ENCODE results near the gene ADAMTS14.
"Not testable (repeated sequence)": the region's sequence is repeated elsewhere in the genome, so short reads cannot be mapped to it uniquely, and the experiment has no call there.

Gene ADAMTS14

DNA sequence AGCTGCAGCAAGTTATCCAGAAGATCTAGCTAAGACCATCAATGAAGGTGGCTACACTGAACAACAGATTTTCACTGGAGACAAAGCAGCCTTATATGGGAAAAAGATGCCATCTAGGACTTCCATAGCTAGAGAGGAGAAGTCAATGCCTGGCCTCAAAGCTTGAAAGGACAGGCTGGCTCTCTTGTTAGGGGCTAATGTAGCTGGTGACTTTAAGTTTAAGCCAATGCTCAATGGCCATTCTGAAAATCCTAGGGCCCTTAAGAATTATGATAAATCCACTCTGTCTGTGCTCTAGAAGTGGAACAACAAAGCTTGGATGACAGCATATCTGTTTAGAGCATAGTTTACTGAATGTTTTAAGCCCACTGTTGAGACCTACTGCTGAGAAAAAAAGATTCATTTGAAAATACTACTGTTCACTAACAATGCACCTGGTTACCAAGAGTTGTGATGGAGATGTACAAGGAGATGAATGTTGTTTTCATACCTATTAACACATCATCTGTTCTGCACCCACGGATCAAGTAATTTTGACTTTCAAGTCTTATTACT lies 13.6 kb upstream of the ADAMTS14 start:
- DNase-seq (ENCODE audit: low read depth), result no peak

DNA sequence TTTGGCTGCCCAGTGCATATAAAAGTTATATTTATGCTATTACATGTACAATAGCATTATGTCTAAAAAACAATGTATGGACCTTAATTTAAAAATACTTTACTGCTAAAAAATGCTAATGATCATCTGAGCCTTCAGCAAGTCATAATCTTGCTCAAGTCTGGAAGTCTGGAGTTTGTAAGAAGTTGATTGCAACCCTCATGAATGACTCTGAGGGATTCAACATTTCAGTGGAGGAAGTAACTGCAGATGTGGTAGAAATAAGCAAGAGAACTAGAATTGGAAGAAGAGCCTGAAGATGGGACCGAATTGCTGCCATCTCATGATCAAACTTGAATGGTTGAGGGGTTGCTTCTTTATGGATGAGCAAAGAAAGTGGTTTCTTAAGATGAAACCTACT lies 13.0 kb upstream of the ADAMTS14 start:
- no peak for DNase-seq (ENCODE audit: low read depth)

DNA sequence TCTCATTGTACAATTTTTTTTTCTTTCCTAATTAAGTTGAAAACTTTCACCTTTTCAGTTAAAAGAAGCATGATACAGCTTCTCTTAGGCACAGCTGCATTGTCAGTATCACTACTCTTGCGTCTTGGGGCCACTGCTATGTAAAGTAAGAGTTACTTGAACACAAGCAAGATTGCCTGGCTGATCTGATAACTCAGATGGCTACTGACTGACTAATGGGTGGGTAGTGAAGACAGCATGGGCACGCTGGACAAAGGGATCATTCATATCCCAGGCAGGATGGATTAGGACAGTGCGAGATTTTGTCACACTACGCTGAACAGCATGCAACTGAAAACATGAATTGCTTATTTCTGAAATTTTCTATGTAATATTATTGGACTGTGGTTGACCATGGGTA lies 11.6 kb upstream of the ADAMTS14 start:
- DNase-seq (ENCODE audit: low read depth), result no peak

DNA sequence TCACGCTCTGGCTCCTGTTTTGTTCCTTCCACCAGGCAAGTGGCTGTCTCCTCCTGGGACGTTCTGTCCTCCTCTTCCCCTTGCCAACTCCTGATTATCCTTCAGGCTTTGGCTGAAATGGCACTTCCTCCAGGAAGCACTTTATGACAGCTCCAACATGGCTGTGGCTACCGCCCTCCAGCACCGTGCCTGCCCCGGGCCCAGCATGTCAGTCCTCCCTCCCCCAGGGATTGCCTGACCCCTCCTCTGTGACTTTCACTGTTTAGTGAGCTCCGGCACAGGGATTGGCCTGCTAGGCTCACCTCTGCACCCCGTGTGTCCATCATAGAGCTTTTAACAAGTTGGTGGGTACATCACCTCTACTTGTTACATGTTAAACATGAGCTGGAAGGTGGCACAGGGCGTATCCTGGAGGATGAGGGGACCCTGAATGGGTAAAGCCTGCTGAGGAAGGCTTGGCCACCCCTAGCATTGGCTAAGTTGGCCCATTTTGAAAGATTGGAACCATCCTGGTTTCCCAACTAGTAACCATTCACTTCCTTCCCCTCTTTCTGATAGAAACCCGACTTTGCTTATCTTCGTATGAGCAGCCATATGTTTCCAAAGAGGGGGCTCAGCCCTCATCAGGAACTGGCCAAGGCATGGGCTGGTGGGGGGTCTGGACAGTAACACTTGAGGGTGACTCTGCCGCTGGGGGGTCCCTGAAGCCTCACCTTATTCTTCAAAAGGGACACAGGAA lies 10.5 kb upstream of the ADAMTS14 start:
- DNase-seq (ENCODE audit: low read depth), result no peak

DNA sequence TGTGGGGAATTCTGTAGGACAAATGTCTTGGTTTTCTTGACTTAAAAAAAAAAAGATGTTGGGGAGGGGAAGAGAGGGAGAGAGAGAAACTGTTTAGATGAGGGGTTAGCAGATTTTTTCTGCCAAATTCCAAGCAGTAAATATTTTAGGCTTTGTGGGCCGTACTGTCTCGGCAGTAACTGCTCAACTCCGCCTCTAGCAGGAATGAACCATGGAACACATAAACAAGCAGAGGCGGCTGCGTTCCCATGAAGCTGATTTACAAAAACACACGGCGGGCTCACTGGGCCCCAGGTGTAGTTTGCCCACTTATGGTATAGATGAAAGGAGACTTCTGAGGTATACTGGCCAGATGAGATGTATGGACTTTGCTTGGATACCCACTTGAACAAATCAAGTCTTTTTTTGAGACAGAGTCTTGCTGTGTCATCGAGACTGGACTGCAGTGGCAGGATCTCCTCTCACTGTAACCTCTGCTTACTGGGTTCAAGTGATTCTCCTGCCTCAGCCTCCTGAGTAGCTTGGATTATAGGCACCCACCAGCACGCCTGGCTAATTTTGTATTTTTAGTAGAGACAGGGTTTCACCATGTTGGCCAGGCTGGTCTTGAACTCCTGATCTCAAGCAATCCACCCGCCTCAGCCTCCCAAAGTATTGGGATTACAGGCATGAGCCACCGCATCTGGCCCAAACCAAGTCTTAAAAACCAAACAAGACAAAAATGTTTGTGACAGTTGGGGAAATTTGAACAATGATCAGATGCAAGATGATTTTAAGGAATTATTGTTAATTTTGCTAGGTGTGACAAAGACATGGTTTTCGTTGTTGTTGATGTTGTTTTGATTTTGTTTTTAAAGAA lies 9.7 kb upstream of the ADAMTS14 start:
- DNase-seq (ENCODE audit: low read depth), result no peak

DNA sequence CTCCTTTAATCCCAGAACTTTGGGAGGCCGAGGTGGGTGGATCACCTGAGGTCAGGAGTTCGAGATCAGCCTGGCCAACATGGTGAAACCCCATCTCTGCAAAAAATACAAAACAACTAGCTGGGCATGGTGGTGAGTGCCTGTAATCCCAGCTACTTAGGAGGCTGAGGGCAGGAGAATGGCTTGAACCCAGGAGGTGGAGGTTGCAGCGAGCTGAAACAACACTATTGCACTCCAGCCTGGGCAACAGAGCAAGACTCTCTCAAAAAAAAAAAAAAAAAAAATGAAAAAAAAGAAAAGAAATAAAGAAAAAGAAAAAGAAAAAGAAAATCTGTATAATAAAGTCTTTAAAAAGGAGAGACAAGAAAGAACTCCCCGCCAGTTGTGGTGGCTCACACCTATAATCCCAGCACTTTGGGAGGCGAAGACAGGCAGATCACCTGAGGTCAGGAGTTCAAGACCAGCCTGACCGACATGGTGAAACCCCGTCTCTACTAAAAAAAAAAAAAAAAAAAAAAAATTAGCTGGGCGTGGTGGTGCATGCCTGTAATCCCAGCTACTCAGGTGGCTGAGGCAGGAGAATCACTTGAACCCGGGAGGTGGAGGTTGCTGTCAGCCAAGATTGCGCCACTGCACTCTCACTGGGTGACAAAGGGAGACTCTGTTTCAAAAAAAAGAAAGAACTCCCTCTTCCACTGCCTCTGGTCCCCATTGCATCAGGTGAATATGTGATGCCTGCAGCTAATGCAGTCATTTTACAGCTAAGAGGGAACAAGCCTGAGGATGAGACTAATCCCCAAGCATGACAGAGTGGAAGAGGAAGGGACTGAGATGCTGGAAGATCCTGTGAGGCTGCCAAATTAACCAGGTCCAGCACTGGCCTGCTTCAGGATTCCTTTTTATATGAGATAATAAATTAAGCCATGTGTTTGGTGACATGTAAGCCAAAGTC lies 8.6 kb upstream of the ADAMTS14 start:
- not testable (repeated sequence) for DNase-seq (ENCODE audit: low read depth)

DNA sequence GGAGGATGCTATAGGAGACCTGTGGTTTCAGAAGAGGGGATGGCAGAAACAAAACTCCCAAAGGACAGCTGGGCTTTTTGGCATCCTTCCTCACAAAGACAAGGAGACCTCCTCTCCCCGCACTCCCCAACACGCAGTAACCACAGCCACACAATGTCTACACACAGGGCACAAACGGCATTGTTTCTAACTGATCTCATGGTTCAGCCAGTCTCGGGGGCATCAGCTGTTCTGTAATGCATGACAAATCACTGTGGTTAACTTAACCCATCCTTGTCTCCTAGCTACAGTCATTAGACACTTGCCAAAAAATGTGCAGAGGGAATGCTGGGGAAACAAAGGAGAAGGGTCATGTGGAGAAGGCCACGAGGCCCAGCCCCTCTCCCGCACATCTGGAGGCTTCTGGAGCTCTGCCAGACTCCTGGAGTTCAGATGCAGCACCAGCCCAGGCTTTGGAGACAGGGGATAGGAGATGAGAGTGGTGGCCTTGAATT lies 7.6 kb upstream of the ADAMTS14 start:
- no peak for DNase-seq (ENCODE audit: low read depth)

DNA sequence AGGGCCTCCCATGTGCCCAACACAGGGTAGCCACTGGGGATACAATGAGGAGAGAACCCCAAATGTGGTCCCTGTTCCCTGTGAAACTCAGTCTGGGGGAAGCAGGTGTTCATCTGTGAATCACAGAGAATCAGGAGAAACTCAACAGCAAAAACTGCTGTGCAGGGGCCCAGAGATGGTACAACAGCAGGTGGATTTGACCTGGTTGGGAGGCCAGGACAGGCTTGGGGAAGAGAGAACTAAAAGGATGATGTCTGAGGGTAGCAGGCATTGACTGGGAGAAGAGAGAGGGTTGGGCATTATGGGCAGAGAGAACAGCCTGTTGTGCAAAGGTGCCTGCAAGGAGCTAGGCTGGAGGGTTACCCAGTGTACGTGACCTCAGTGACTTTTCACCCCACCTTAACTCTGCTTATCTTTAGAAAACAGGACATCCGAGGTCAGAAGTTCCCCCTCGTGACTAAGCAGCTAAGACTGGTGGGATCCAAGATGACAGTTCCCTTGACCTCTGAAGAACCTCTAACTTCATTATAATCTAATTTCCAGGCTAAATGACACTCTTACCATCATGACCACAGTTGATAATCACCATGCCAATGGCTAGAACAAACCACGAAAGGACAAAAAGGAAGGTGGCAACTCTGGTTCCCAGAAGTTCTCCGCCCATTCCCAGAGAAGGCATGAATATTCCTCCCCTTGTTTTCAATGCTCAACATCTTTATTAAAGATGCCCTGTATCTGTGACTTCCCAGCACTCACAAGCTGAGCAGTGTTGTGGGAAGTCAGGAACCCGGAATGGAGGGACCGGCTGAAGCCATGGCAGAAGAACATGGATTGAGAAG lies 5.1 kb upstream of the ADAMTS14 start:
- DNase-seq (ENCODE audit: low read depth), result no peak

DNA sequence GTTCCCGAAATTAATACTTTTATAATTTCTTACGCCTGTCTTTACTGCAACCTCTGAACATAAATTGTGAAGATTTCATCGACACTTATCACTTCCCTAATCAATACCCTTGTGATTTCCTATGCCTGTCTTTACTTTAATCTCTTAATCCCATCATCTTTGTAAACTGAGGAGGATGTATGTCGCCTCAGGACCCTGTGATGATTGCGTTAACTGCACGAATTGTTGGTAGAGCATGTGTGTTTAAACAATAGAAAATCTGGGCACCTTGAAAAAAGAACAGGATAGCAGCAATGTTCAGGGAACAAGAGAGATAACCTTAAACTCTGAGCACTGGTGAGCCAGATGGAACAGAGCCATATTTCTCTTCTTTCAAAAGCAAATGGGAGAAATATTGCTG lies 4.5 kb upstream of the ADAMTS14 start:
- not testable (repeated sequence) for DNase-seq (ENCODE audit: low read depth)

DNA sequence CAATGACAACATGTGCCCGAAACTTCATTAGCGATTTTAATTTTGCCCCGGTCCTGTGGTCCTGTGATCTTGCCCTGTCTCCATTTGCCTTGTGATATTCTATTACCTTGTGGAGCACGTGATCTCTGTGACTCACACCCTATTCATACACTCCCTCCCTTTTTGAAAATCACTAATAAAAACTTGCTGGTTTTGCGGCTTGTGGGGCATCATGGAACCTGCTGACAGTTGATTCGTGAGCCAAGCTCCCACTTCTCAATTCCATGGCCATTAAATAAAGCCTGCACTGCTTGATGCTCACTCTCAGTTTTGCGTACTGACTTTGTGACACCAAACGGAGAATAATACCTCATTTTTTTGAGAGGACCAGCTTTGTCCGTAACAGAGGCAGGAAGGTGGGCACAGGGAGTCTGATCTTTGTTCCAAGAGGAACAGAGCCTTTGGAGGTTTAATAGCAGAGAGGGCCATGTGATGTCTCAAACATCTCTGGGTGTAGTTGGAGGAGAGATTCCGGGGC lies 3.8 kb upstream of the ADAMTS14 start:
- no peak for DNase-seq (ENCODE audit: low read depth)

DNA sequence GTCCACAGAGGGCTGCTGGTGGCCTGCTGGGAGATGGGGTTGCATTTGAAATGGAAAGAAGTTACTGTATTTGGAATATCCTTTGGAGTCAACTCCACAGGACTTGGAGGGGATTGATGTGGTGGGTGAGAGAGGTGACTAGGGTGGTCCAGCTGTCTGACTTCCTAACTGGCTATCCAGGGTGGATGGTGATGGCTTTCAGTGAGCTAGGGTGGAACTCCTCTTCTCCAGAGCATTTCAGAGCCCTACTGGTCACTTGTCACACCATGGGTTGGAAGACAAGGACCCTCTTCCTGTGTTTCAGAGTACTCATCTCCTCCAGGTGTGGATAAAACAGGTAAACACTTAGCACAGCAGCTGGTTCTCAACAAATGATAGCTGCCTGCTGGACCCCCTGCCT lies 3.3 kb upstream of the ADAMTS14 start:
- DNase-seq (ENCODE audit: low read depth), result no peak

DNA sequence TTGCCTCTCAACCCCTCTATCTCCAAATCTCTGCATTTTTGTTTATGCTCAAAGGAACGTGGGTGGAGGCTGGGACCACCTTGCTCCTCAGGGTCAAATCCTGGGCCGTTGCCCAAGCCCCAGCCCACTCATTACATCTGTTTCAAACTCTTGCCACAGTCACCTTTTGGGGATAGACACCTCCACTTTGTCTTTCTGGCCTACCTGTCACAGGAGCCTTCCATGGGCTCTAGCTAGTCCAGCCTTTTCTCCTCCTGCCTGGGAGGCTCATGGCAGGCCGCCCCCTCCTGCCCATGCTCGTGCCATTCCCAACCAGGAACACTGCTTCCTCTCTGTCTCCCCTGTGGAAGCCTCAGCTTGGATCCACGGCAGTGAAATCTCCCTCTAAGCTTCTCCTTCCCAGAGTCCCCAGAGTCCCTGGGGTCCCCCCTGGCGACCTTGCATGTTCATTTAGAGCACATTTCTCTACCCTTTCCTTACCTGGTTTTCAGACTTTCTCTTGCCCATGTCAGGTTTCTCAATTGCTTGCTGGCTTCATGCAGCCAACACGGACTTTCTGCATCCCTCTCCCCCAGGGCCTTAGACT lies 2.5 kb upstream of the ADAMTS14 start:
- DNase-seq (ENCODE audit: low read depth), result no peak

DNA sequence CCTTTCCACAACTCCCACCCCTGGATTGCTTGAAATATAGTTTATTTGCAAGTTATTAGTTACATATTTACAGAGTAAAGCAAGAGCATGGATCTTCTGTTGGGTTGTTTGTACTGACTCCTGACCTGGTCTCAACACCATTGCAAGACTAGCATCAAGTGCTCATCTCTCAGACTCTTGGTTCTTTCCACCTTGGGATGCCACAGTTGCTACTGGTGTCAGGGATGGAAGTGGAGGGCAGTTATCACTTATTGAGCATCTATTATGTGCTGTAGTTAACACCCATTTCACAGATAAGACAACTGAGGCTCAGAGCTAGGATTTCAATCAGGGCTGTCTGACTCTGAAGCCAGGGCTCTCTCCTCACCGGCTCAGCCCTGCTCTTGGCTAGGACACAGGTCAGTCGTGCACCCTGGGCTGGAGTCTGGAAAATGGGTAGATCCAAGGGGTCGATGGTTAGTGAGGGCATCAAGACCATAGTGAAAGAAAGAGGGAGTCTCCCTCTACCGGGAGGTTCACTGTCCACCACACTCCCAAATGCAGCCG lies 614 bp upstream of the ADAMTS14 start:
- DNase-seq (ENCODE audit: low read depth), result no peak

DNA sequence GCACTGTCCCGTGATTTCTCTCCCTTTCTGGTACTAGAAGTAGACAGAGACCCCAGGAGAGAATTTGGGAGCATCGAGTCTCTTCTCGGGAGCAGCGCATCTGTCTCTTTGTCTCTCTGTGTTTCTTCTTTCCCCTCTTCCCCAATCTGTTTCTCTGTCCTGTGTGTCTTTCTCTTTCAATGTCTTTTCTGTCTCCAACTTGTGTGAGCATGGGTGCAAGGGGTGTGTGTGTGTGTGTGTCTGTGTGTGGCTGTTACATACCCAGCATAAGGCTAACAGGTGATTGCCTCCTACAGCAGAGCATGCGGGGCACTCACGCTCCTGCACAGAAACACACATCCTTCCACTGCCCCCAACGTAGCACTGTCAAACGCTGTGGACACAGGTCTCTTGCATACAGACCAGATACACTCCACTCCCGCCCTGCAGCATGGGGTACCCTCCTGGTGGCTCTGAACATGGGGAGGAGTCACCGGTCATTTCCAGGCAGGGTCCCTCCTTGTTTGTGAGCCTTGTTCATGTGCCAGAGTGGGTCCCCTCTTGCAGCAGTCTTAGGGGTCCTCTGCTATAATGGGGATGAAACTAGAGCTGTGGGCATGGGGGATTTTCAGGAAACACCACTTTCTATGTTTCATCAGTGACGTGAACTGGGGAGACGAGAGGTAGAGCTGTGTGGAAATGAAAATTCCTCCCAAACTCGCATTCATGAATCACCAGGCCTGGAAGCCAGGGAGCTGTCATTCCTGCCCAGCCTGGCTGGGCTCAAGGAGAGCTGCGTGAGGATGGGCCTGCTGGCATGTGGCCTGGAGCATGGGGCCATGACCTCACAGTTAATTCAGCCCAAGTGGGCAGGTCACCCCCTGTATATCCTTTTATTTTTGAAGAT lies 980 bp downstream of the ADAMTS14 start:
- DNase-seq (ENCODE audit: low read depth), result no peak

DNA sequence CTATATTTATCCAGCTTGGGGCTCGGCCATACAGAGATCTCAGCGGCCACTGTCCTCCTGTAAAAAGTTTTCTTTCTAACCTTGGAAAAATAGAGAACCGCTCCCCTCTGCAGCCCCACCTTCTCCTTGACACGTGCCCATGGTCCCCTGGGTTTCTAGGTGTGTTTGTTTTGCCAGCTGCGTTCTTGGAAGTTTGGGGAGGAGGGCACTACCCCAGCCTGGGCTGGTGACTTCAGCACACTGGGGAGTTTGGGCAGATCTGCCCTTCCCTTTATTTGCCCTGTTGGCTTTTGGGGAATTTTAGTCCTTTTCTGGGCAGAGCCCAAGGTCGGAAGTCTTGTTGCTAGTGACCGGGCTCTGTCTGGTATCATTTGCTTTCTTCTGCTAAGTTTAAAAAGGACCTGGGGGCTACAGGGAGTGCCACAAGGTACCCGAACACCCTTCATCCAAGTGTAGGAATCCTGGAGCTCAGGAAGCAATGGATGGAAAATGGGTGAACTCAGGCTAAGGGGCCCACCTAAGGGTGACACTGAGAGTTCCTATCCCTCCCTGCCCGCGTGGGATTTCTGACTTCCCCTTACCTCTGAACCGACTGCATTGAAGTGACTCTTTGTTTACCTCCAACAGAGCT lies 1.7 kb downstream of the ADAMTS14 start:
- DNase-seq (ENCODE audit: low read depth), result no peak

DNA sequence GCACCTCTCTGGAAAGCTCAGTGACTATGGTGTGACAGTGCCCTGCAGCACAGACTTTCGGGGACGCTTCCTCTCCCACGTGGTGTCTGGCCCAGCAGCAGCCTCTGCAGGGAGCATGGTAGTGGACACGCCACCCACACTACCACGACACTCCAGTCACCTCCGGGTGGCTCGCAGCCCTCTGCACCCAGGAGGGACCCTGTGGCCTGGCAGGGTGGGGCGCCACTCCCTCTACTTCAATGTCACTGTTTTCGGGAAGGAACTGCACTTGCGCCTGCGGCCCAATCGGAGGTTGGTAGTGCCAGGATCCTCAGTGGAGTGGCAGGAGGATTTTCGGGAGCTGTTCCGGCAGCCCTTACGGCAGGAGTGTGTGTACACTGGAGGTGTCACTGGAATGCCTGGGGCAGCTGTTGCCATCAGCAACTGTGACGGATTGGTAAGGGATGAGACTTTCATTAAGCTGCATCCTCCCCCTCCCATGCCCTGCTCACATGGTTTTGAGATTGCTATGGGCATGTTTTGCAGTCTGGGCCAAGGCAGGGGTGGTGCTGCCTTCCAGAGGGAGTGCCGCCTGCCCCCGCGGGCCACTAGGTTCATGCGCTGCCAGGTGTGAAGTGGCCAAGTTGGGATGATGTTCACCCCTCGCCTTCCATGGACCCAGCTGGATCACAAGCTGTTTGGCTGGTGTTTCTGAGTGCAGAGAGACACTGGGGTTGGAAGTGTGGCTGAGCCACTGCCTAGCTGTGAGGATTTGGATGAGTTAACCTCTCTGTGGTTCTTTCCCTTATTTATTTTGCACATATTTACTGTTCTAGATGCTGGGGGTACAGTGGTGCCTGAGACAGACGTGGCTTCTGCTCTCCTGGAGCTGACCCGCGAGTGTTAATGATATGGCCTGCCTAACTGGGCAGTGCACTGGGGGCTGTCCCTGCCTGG lies 2.5 kb downstream of the ADAMTS14 start:
- no peak for DNase-seq (ENCODE audit: low read depth)

DNA sequence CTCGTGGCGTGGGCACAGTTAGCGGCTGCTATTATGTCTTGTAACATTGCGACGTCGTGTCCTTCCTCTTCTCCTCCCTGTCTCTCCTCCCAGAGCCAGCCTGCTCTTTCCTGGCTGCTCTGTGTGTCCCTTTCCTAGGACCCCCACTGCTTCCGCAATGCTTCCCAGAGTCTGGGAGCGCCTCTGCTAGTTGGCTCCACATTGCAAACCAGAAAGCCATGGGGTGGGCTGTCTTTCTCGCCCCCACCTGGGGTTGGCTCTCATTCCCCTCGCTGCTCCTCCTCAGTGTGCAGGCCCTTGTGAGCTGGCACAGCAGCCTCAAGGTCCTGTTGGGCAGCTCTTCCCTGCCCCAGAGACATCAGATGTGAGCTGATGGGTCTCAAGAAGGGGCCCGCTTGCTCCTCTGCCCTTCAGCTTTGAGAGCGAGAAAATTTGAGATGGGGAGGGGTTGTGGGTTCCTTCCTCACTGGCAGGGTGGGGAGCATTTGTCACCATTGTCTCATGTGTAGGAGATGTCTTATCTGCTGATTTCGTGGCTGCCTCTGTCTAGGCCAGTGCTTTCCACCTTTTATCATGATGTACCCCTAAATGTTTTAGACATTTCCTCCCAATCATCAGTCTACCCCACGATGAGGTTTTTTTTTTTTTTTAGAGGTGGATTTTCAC lies 3.3 kb downstream of the ADAMTS14 start:
- no peak for DNase-seq (ENCODE audit: low read depth)

All from activated T-helper 1 cell treated with Interleukin-2 at 50 U/mL for 16 hours (primary cell).